HEK293T (cell line): Measurements from ENCODE around the gene SMG6.

Experiments
- BHLHE40 ChIP-seq: fragments of 450-650 bp; IDR thresholded peaks from 2 replicates; pipeline ENCODE4 v1.6.1; 2016; ENCODE audit warnings: mild to moderate bottlenecking, moderate library complexity, borderline replicate concordance
- FOXM1 ChIP-seq: fragments of 450-650 bp; IDR thresholded peaks from 2 replicates; pipeline ENCODE4 v1.6.1; 2017; ENCODE audit warnings: mild to moderate bottlenecking, borderline replicate concordance
- HDGF ChIP-seq: fragments of 450-650 bp; IDR thresholded peaks from 2 replicates; pipeline ENCODE4 v1.6.1; 2017; ENCODE audit warnings: antibody characterized with exemption, borderline replicate concordance
- L3MBTL2 ChIP-seq: fragments of 450-650 bp; conservative IDR thresholded peaks from 2 replicates; pipeline ENCODE4 v1.6.1; 2016; ENCODE audit warnings: mild to moderate bottlenecking
- LEF1 ChIP-seq: fragments of 450-650 bp; IDR thresholded peaks from 2 replicates; pipeline ENCODE4 v1.6.1; 2017; ENCODE audit warnings: mild to moderate bottlenecking, borderline replicate concordance
- PKNOX1 ChIP-seq: fragments of 450-650 bp; IDR thresholded peaks from 2 replicates; pipeline ENCODE4 v1.6.1; 2016
- SP1 ChIP-seq: fragments of 450-650 bp; IDR thresholded peaks from 2 replicates; pipeline ENCODE4 v1.6.1; 2017
- SUZ12 ChIP-seq: fragments of 450-650 bp; IDR thresholded peaks from 2 replicates; pipeline ENCODE4 v1.6.1; 2016; ENCODE audit warnings: mild to moderate bottlenecking
- TARDBP ChIP-seq: fragments of 450-650 bp; IDR thresholded peaks from 2 replicates; pipeline ENCODE4 v1.6.1; 2016

GRCh38 chr17:2171702-2172076, 131.9 kb downstream of the SMG6 start:
- TF ChIP-seq HDGF = no peak
- no peak for TF ChIP-seq FOXM1
- TF ChIP-seq BHLHE40 = no peak
- no peak for TF ChIP-seq SP1
- TF ChIP-seq SUZ12 = no peak
- no peak for TF ChIP-seq L3MBTL2
- TF ChIP-seq LEF1 = no peak
- TF ChIP-seq TARDBP = no peak
- TF ChIP-seq PKNOX1 = no peak
